H9 (cell line): ENCODE results near the gene SSB. TPM values are rescaled to one million over a fixed set of nuclear protein-coding genes. Genes with fewer than 3 reads are reported as not detected.

Experiments
- DNase-seq: peaks from one replicate; pipeline ENCODE4 v3.0.0-alpha.2; 2017
- H2AFZ ChIP-seq: one replicate; pipeline ENCODE4 v1.6.1; 2013; ENCODE audit warnings: mild to moderate bottlenecking, low read length, control low read depth, moderate library complexity
- H2AK5ac ChIP-seq: 2 replicates; pipeline ENCODE4 v1.6.1; 2013; ENCODE audit warnings: low read length, control low read depth, mixed read lengths; ENCODE audit not compliant: insufficient read length
- H2BK120ac ChIP-seq: one replicate; pipeline ENCODE4 v1.6.1; 2013; ENCODE audit warnings: low read depth, mild to moderate bottlenecking, low read length, control low read depth, inconsistent platforms; ENCODE audit not compliant: poor library complexity, severe bottlenecking
- H2BK12ac ChIP-seq: 2 replicates; pipeline ENCODE4 v1.6.1; 2013; ENCODE audit warnings: low read length, control low read depth, mixed read lengths, low read depth; ENCODE audit not compliant: insufficient read length
- H2BK15ac ChIP-seq: 2 replicates; pipeline ENCODE4 v1.6.1; 2013; ENCODE audit warnings: low read depth, low read length, control low read depth
- H2BK20ac ChIP-seq: one replicate; pipeline ENCODE4 v1.6.1; 2013; ENCODE audit warnings: low read depth, mild to moderate bottlenecking, low read length, control low read depth, inconsistent platforms; ENCODE audit not compliant: poor library complexity, severe bottlenecking
- H2BK5ac ChIP-seq: 2 replicates; pipeline ENCODE4 v1.6.1; 2013; ENCODE audit warnings: low read length, control low read depth, mixed read lengths; ENCODE audit not compliant: insufficient read length
- H3K14ac ChIP-seq: 2 replicates; pipeline ENCODE4 v1.6.1; 2013; ENCODE audit warnings: low read length, control low read depth; ENCODE audit not compliant: insufficient read depth
- H3K18ac ChIP-seq: 2 replicates; pipeline ENCODE4 v1.6.1; 2013; ENCODE audit warnings: low read depth, mild to moderate bottlenecking, mixed read lengths, low read length, control low read depth; ENCODE audit not compliant: insufficient read length
- H3K23ac ChIP-seq: 2 replicates; pipeline ENCODE4 v1.6.1; 2013; ENCODE audit warnings: low read length, control low read depth, mixed read lengths, low read depth; ENCODE audit not compliant: insufficient read length
- H3K23me2 ChIP-seq: 2 replicates; pipeline ENCODE4 v1.6.1; 2013; ENCODE audit warnings: low read depth, mild to moderate bottlenecking, mixed read lengths, low read length, control low read depth; ENCODE audit not compliant: insufficient read length, poor library complexity, severe bottlenecking
- H3K27ac ChIP-seq: 2 replicates; pipeline ENCODE4 v1.5.1; 2013; ENCODE audit warnings: low read length, control low read depth, mixed read lengths, low read depth; ENCODE audit not compliant: insufficient read length
- H3K27me3 ChIP-seq: 2 replicates; pipeline ENCODE4 v1.6.1; 2013; ENCODE audit warnings: low read length, control low read depth, inconsistent platforms; ENCODE audit not compliant: insufficient read depth
- H3K4ac ChIP-seq: 2 replicates; pipeline ENCODE4 v1.6.1; 2013; ENCODE audit warnings: low read depth, mild to moderate bottlenecking, control low read depth, inconsistent platforms, low read length, moderate library complexity
- H3K4me1 ChIP-seq: 2 replicates; pipeline ENCODE4 v1.6.1; 2013; ENCODE audit warnings: low read length, control low read depth, inconsistent platforms; ENCODE audit not compliant: insufficient read depth
- H3K4me2 ChIP-seq: 2 replicates; pipeline ENCODE4 v1.6.1; 2013; ENCODE audit warnings: low read length, control low read depth, mixed read lengths; ENCODE audit not compliant: insufficient read length, insufficient read depth
- H3K56ac ChIP-seq: 2 replicates; pipeline ENCODE4 v1.6.1; 2013; ENCODE audit warnings: low read depth, mild to moderate bottlenecking, mixed read lengths, low read length, control low read depth; ENCODE audit not compliant: insufficient read length
- H3K79me1 ChIP-seq: 2 replicates; pipeline ENCODE4 v1.6.1; 2013; ENCODE audit warnings: low read depth, mild to moderate bottlenecking, moderate library complexity, low read length, control low read depth, inconsistent platforms; ENCODE audit not compliant: insufficient read depth, poor library complexity, severe bottlenecking
- H3K79me2 ChIP-seq: 2 replicates; pipeline ENCODE4 v1.6.1; 2013; ENCODE audit warnings: low read length, control low read depth, inconsistent platforms; ENCODE audit not compliant: insufficient read depth
- H3K9ac ChIP-seq: 2 replicates; pipeline ENCODE4 v1.6.1; 2013; ENCODE audit warnings: low read length, control low read depth, mixed read lengths; ENCODE audit not compliant: insufficient read length; ENCODE audit errors: extremely low read depth
- H3K9me3 ChIP-seq: one replicate; pipeline ENCODE4 v1.6.1; 2013; ENCODE audit warnings: low read depth, low read length, inconsistent platforms; ENCODE audit not compliant: control insufficient read depth
- H3T11ph ChIP-seq: one replicate; pipeline ENCODE4 v1.6.1; 2013; ENCODE audit warnings: mild to moderate bottlenecking, low read length, control low read depth, inconsistent platforms
- H4K20me1 ChIP-seq: one replicate; pipeline ENCODE4 v1.6.1; 2013; ENCODE audit not compliant: control insufficient read depth, insufficient read length, insufficient read depth
- H4K5ac ChIP-seq: 2 replicates; pipeline ENCODE4 v1.6.1; 2013; ENCODE audit warnings: low read depth, mild to moderate bottlenecking, mixed read lengths, low read length, control low read depth; ENCODE audit not compliant: insufficient read length
- H4K8ac ChIP-seq: replicated peaks from 2 replicates; pipeline ENCODE4 v1.6.1; 2013; ENCODE audit warnings: low read length, control low read depth, mixed read lengths, low read depth; ENCODE audit not compliant: insufficient read length
- H4K91ac ChIP-seq: 2 replicates; pipeline ENCODE4 v1.6.1; 2013; ENCODE audit warnings: low read depth, mild to moderate bottlenecking, moderate library complexity, mixed read lengths, low read length, control low read depth; ENCODE audit not compliant: insufficient read length
- H3K27ac Mint-ChIP-seq, 3 experiments: 2 replicates in 2 of 3; 3 replicates in 1 of 3; pipeline ENCODE4 v1.8.0; 2020 to 2021; ENCODE audit warnings: mixed read lengths in 3 of 3, mild to moderate bottlenecking in 1 of 3, moderate library complexity in 1 of 3
- H3K27me3 Mint-ChIP-seq: 2 replicates; pipeline ENCODE4 v1.8.0; 2021; ENCODE audit warnings: low read depth, mild to moderate bottlenecking, moderate library complexity, mixed read lengths
- H3K36me3 Mint-ChIP-seq, 3 experiments: 2 replicates in 2 of 3; 3 replicates in 1 of 3; pipeline ENCODE4 v1.8.0; 2020 to 2021; ENCODE audit warnings: low read depth in 3 of 3, mixed read lengths in 3 of 3; ENCODE audit not compliant: insufficient read depth in 1 of 3
- H3K4me1 Mint-ChIP-seq, 2 experiments: 2 replicates each; pipeline ENCODE4 v1.8.0; 2020; ENCODE audit warnings: mixed read lengths in 2 of 2
- H3K4me3 Mint-ChIP-seq, 2 experiments: 2 replicates in 1 of 2; 3 replicates in 1 of 2; pipeline ENCODE4 v1.8.0; 2020 to 2021; ENCODE audit warnings: mild to moderate bottlenecking in 2 of 2, mixed read lengths in 2 of 2, moderate library complexity in 1 of 2
- H3K9me3 Mint-ChIP-seq, 2 experiments: 2 replicates in 1 of 2; 3 replicates in 1 of 2; pipeline ENCODE4 v1.8.0; 2020; ENCODE audit warnings: mild to moderate bottlenecking in 2 of 2, mixed read lengths in 2 of 2, moderate library complexity in 1 of 2
- WGBS: extraction: QIAGEN DNeasy Blood & Tissue Kit; methylation state at CpG from one replicate; pipeline ENCODE4 v1.1.7; 2013; ENCODE audit warnings: missing lambda C conversion rate, low lambda C conversion rate, mixed read lengths; ENCODE audit not compliant: insufficient read length; ENCODE audit errors: extremely low coverage; 5-methylcytosine and 5-hydroxymethylcytosine counted together
- total RNA-seq: library from RNA; stranded (reverse); gene quantifications from 2 replicates; pipeline ENCODE4 v1.2.1, GENCODE V29; 2021
- TF ChIP-seq, protein P1 (sequence below): fragments of 200-600 bp; sonication (generic); conservative IDR thresholded peaks from 3 replicates; pipeline ENCODE4 v1.8.0; 2021; ENCODE audit warnings: antibody characterized with exemption, mild to moderate bottlenecking

The SSB gene
- total RNA-seq, 1 experiment from 2014 or later: 248 TPM

DNA sequence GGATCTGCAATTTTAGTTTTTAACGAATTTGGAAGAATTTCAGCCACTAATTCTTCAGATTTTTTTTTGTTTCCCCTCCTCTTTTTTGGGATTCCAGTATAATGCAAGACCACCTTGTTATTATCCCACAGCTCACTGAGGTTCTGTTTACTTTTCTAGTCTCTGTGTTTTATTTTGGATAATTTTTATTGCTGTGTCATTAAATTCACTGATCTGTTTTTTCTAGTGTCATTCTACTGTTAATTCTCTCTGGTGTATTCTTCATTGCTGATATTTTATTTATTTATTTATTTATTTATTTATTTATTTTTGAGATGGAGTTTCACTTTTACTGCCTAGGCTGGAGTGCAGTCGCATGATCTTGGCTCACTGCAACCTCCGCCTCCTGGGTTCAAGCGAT is 60.8 kb downstream of the SSB start:
- DNase-seq: no peak
- Histone ChIP-seq H3K18ac (no peak overlapping the region), H3K9me3 (no peaks in the 10 kb centered on the region), H3K27ac (no peak overlapping the region), H2AK5ac (no peak overlapping the region), H2BK5ac (no peak overlapping the region), H4K20me1 (no peaks in the 10 kb centered on the region), H3K23ac (no peak overlapping the region), H4K8ac (no peak overlapping the region), H3K4me2 (no peak overlapping the region), H2AFZ (no peak overlapping the region), H2BK15ac (no peak overlapping the region), H2BK12ac (no peak overlapping the region), H3K9ac (no peak overlapping the region), H3K79me1 (no peaks in the 10 kb centered on the region), H3K56ac (no peak overlapping the region), H3K14ac (no peak overlapping the region), H3K23me2 (no peaks in the 10 kb centered on the region), H4K91ac (no peak overlapping the region), H3K4me1 (peaks cover 3% of the 10 kb centered on the region; the same call in 1 of the 2 replicates), H4K5ac (no peak overlapping the region), H3K27me3 (no peaks in the 10 kb centered on the region), H3T11ph (no peak overlapping the region), H3K79me2 (no peaks in the 10 kb centered on the region), H3K4ac (no peak overlapping the region), H2BK20ac (no peak overlapping the region), H2BK120ac (no peak overlapping the region)
- peaks cover 9 to 19% (median 12%) of the 10 kb centered on the region in 3 experiments; a peak in 6 of 7 replicates for H3K36me3 Mint-ChIP-seq
- TF ChIP-seq, protein P1, sequence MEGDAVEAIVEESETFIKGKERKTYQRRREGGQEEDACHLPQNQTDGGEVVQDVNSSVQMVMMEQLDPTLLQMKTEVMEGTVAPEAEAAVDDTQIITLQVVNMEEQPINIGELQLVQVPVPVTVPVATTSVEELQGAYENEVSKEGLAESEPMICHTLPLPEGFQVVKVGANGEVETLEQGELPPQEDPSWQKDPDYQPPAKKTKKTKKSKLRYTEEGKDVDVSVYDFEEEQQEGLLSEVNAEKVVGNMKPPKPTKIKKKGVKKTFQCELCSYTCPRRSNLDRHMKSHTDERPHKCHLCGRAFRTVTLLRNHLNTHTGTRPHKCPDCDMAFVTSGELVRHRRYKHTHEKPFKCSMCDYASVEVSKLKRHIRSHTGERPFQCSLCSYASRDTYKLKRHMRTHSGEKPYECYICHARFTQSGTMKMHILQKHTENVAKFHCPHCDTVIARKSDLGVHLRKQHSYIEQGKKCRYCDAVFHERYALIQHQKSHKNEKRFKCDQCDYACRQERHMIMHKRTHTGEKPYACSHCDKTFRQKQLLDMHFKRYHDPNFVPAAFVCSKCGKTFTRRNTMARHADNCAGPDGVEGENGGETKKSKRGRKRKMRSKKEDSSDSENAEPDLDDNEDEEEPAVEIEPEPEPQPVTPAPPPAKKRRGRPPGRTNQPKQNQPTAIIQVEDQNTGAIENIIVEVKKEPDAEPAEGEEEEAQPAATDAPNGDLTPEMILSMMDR: no peak
- H3K27me3 Mint-ChIP-seq: no peaks in the 10 kb centered on the region
- WGBS: no CpG with 5 or more reads among the region's 4 CpGs
- peaks cover 12 to 13% of the 10 kb centered on the region in 2 experiments; a peak in 4 of 5 replicates for H3K9me3 Mint-ChIP-seq
- H3K27ac Mint-ChIP-seq: no peak overlapping the region
- H3K4me3 Mint-ChIP-seq: no peak overlapping the region
- H3K4me1 Mint-ChIP-seq: peaks cover 17 to 24% of the 10 kb centered on the region in 2 experiments
